H9 (cell line): ENCODE measurements around the gene GLRA3. TPM values are rescaled to one million over a fixed set of nuclear protein-coding genes. Genes with fewer than 3 reads are reported as not detected.
"Not testable (repeated sequence)": the region's sequence is repeated elsewhere in the genome, so short reads cannot be mapped to it uniquely, and the experiment has no call there.

ENCODE experiments used
- DNase-seq: peaks from one replicate; pipeline ENCODE4 v3.0.0-alpha.2; 2017
- H2AFZ ChIP-seq: one replicate; pipeline ENCODE4 v1.6.1; 2013; ENCODE audit warnings: mild to moderate bottlenecking, low read length, control low read depth, moderate library complexity
- H2AK5ac ChIP-seq: 2 replicates; pipeline ENCODE4 v1.6.1; 2013; ENCODE audit warnings: low read length, control low read depth, mixed read lengths; ENCODE audit not compliant: insufficient read length
- H2BK120ac ChIP-seq: one replicate; pipeline ENCODE4 v1.6.1; 2013; ENCODE audit warnings: low read depth, mild to moderate bottlenecking, low read length, control low read depth, inconsistent platforms; ENCODE audit not compliant: poor library complexity, severe bottlenecking
- H2BK12ac ChIP-seq: 2 replicates; pipeline ENCODE4 v1.6.1; 2013; ENCODE audit warnings: low read length, control low read depth, mixed read lengths, low read depth; ENCODE audit not compliant: insufficient read length
- H2BK15ac ChIP-seq: 2 replicates; pipeline ENCODE4 v1.6.1; 2013; ENCODE audit warnings: low read depth, low read length, control low read depth
- H2BK20ac ChIP-seq: one replicate; pipeline ENCODE4 v1.6.1; 2013; ENCODE audit warnings: low read depth, mild to moderate bottlenecking, low read length, control low read depth, inconsistent platforms; ENCODE audit not compliant: poor library complexity, severe bottlenecking
- H2BK5ac ChIP-seq: 2 replicates; pipeline ENCODE4 v1.6.1; 2013; ENCODE audit warnings: low read length, control low read depth, mixed read lengths; ENCODE audit not compliant: insufficient read length
- H3K14ac ChIP-seq: 2 replicates; pipeline ENCODE4 v1.6.1; 2013; ENCODE audit warnings: low read length, control low read depth; ENCODE audit not compliant: insufficient read depth
- H3K18ac ChIP-seq: 2 replicates; pipeline ENCODE4 v1.6.1; 2013; ENCODE audit warnings: low read depth, mild to moderate bottlenecking, mixed read lengths, low read length, control low read depth; ENCODE audit not compliant: insufficient read length
- H3K23ac ChIP-seq: 2 replicates; pipeline ENCODE4 v1.6.1; 2013; ENCODE audit warnings: low read length, control low read depth, mixed read lengths, low read depth; ENCODE audit not compliant: insufficient read length
- H3K23me2 ChIP-seq: 2 replicates; pipeline ENCODE4 v1.6.1; 2013; ENCODE audit warnings: low read depth, mild to moderate bottlenecking, mixed read lengths, low read length, control low read depth; ENCODE audit not compliant: insufficient read length, poor library complexity, severe bottlenecking
- H3K27ac ChIP-seq: 2 replicates; pipeline ENCODE4 v1.5.1; 2013; ENCODE audit warnings: low read length, control low read depth, mixed read lengths, low read depth; ENCODE audit not compliant: insufficient read length
- H3K27me3 ChIP-seq: 2 replicates; pipeline ENCODE4 v1.6.1; 2013; ENCODE audit warnings: low read length, control low read depth, inconsistent platforms; ENCODE audit not compliant: insufficient read depth
- H3K4ac ChIP-seq: 2 replicates; pipeline ENCODE4 v1.6.1; 2013; ENCODE audit warnings: low read depth, mild to moderate bottlenecking, control low read depth, inconsistent platforms, low read length, moderate library complexity
- H3K4me1 ChIP-seq: 2 replicates; pipeline ENCODE4 v1.6.1; 2013; ENCODE audit warnings: low read length, control low read depth, inconsistent platforms; ENCODE audit not compliant: insufficient read depth
- H3K4me2 ChIP-seq: 2 replicates; pipeline ENCODE4 v1.6.1; 2013; ENCODE audit warnings: low read length, control low read depth, mixed read lengths; ENCODE audit not compliant: insufficient read length, insufficient read depth
- H3K56ac ChIP-seq: 2 replicates; pipeline ENCODE4 v1.6.1; 2013; ENCODE audit warnings: low read depth, mild to moderate bottlenecking, mixed read lengths, low read length, control low read depth; ENCODE audit not compliant: insufficient read length
- H3K79me1 ChIP-seq: 2 replicates; pipeline ENCODE4 v1.6.1; 2013; ENCODE audit warnings: low read depth, mild to moderate bottlenecking, moderate library complexity, low read length, control low read depth, inconsistent platforms; ENCODE audit not compliant: insufficient read depth, poor library complexity, severe bottlenecking
- H3K79me2 ChIP-seq: 2 replicates; pipeline ENCODE4 v1.6.1; 2013; ENCODE audit warnings: low read length, control low read depth, inconsistent platforms; ENCODE audit not compliant: insufficient read depth
- H3K9ac ChIP-seq: 2 replicates; pipeline ENCODE4 v1.6.1; 2013; ENCODE audit warnings: low read length, control low read depth, mixed read lengths; ENCODE audit not compliant: insufficient read length; ENCODE audit errors: extremely low read depth
- H3K9me3 ChIP-seq: one replicate; pipeline ENCODE4 v1.6.1; 2013; ENCODE audit warnings: low read depth, low read length, inconsistent platforms; ENCODE audit not compliant: control insufficient read depth
- H3T11ph ChIP-seq: one replicate; pipeline ENCODE4 v1.6.1; 2013; ENCODE audit warnings: mild to moderate bottlenecking, low read length, control low read depth, inconsistent platforms
- H4K20me1 ChIP-seq: one replicate; pipeline ENCODE4 v1.6.1; 2013; ENCODE audit not compliant: control insufficient read depth, insufficient read length, insufficient read depth
- H4K5ac ChIP-seq: 2 replicates; pipeline ENCODE4 v1.6.1; 2013; ENCODE audit warnings: low read depth, mild to moderate bottlenecking, mixed read lengths, low read length, control low read depth; ENCODE audit not compliant: insufficient read length
- H4K8ac ChIP-seq: replicated peaks from 2 replicates; pipeline ENCODE4 v1.6.1; 2013; ENCODE audit warnings: low read length, control low read depth, mixed read lengths, low read depth; ENCODE audit not compliant: insufficient read length
- H4K91ac ChIP-seq: 2 replicates; pipeline ENCODE4 v1.6.1; 2013; ENCODE audit warnings: low read depth, mild to moderate bottlenecking, moderate library complexity, mixed read lengths, low read length, control low read depth; ENCODE audit not compliant: insufficient read length
- H3K27ac Mint-ChIP-seq, 3 experiments: 2 replicates in 2 of 3; 3 replicates in 1 of 3; pipeline ENCODE4 v1.8.0; 2020 to 2021; ENCODE audit warnings: mixed read lengths in 3 of 3, mild to moderate bottlenecking in 1 of 3, moderate library complexity in 1 of 3
- H3K27me3 Mint-ChIP-seq: 2 replicates; pipeline ENCODE4 v1.8.0; 2021; ENCODE audit warnings: low read depth, mild to moderate bottlenecking, moderate library complexity, mixed read lengths
- H3K36me3 Mint-ChIP-seq, 3 experiments: 2 replicates in 2 of 3; 3 replicates in 1 of 3; pipeline ENCODE4 v1.8.0; 2020 to 2021; ENCODE audit warnings: low read depth in 3 of 3, mixed read lengths in 3 of 3; ENCODE audit not compliant: insufficient read depth in 1 of 3
- H3K4me1 Mint-ChIP-seq, 2 experiments: 2 replicates each; pipeline ENCODE4 v1.8.0; 2020; ENCODE audit warnings: mixed read lengths in 2 of 2
- H3K4me3 Mint-ChIP-seq, 2 experiments: 2 replicates in 1 of 2; 3 replicates in 1 of 2; pipeline ENCODE4 v1.8.0; 2020 to 2021; ENCODE audit warnings: mild to moderate bottlenecking in 2 of 2, mixed read lengths in 2 of 2, moderate library complexity in 1 of 2
- H3K9me3 Mint-ChIP-seq, 2 experiments: 2 replicates in 1 of 2; 3 replicates in 1 of 2; pipeline ENCODE4 v1.8.0; 2020; ENCODE audit warnings: mild to moderate bottlenecking in 2 of 2, mixed read lengths in 2 of 2, moderate library complexity in 1 of 2
- CTCF ChIP-seq: fragments of 200-600 bp; sonication (generic); conservative IDR thresholded peaks from 3 replicates; pipeline ENCODE4 v1.8.0; 2021; ENCODE audit warnings: antibody characterized with exemption, mild to moderate bottlenecking
- WGBS: extraction: QIAGEN DNeasy Blood & Tissue Kit; methylation state at CpG from one replicate; pipeline ENCODE4 v1.1.7; 2013; ENCODE audit warnings: missing lambda C conversion rate, low lambda C conversion rate, mixed read lengths; ENCODE audit not compliant: insufficient read length; ENCODE audit errors: extremely low coverage; 5-methylcytosine and 5-hydroxymethylcytosine counted together
- total RNA-seq: library from RNA; stranded (reverse); gene quantifications from 2 replicates; pipeline ENCODE4 v1.2.1, GENCODE V29; 2021

GLRA3 gene
- total RNA-seq, 1 experiment from 2014 or later: 0.09 TPM

- Histone ChIP-seq H3K23me2 (no peaks in the 10 kb centered on the region), H3K23ac (no peak overlapping the region), H3K4me2 (no peak overlapping the region), H3K9me3 (no peaks in the 10 kb centered on the region), H4K5ac (no peak overlapping the region), H4K20me1 (no peaks in the 10 kb centered on the region), H4K91ac (no peak overlapping the region), H2AK5ac (no peak overlapping the region), H3K14ac (no peak overlapping the region), H3K27me3 (no peaks in the 10 kb centered on the region), H2BK12ac (no peak overlapping the region), H3K56ac (no peak overlapping the region), H4K8ac (no peak overlapping the region), H3K79me1 (no peaks in the 10 kb centered on the region), H3K4ac (no peak overlapping the region), H3K9ac (no peak overlapping the region), H2BK5ac (no peak overlapping the region), H2BK120ac (no peak overlapping the region), H3K18ac (no peak overlapping the region), H2AFZ (no peak overlapping the region), H2BK15ac (no peak overlapping the region), H3T11ph (no peak overlapping the region), H3K79me2 (no peaks in the 10 kb centered on the region), H3K4me1 (no peaks in the 10 kb centered on the region), H3K27ac (no peak overlapping the region), H2BK20ac (no peak overlapping the region)
- Mint-ChIP-seq H3K36me3 (no peaks in the 10 kb centered on the region), H3K4me1 (peaks cover 4 to 14% of the 10 kb centered on the region in 2 experiments; a peak in 3 of 4 replicates), H3K27me3 (no peaks in the 10 kb centered on the region), H3K27ac (no peak overlapping the region), H3K9me3 (no peaks in the 10 kb centered on the region), H3K4me3 (no peak overlapping the region)
- TF ChIP-seq CTCF: peak; percentile 95
- no peak for DNase-seq
- WGBS: no CpG with 5 or more reads among the region's 2 CpGs
These were observed 196.9 kb downstream of the GLRA3 start for GRCh38 chr4:174631901-174632758.

- no CpG with 5 or more reads among the region's 2 CpGs for WGBS
- not testable (repeated sequence) for H3K56ac ChIP-seq, H3K18ac ChIP-seq, H2AK5ac ChIP-seq, H2BK5ac ChIP-seq, H3K4me3 Mint-ChIP-seq, H3K79me1 ChIP-seq, H3K9me3 ChIP-seq, H3K4me2 ChIP-seq, H3K27ac Mint-ChIP-seq, H3K23me2 ChIP-seq, H2BK15ac ChIP-seq, H3K4ac ChIP-seq, H2AFZ ChIP-seq, H3K27ac ChIP-seq, H3K9ac ChIP-seq, H3K27me3 Mint-ChIP-seq, H3K9me3 Mint-ChIP-seq, H4K91ac ChIP-seq, H2BK20ac ChIP-seq, H3K79me2 ChIP-seq, H3K4me1 ChIP-seq, H2BK12ac ChIP-seq, DNase-seq, H3K36me3 Mint-ChIP-seq, H4K8ac ChIP-seq, H3T11ph ChIP-seq, H3K23ac ChIP-seq, H3K27me3 ChIP-seq, H4K20me1 ChIP-seq, H4K5ac ChIP-seq, H3K14ac ChIP-seq, H2BK120ac ChIP-seq
- H3K4me1 Mint-ChIP-seq: peaks cover 4 to 14% of the 10 kb centered on the region in 2 experiments; a peak in 3 of 4 replicates
These were observed 199.1 kb downstream of the GLRA3 start for GRCh38 chr4:174629907-174630450.
